GM18517 (cell line): ENCODE results near the gene RAB31.

Source experiments
- ATAC-seq: cut with Tn5 transposase; IDR thresholded peaks from one replicate; pipeline ENCODE4 v1.9.1; 2021; ENCODE audit warnings: mild to moderate bottlenecking, moderate library complexity; ENCODE audit not compliant: unreplicated experiment

RAB31 gene

GRCh38 chr18:9810299-9810698, 102.2 kb downstream of the RAB31 start:
- no peak for ATAC-seq

- no peak for ATAC-seq
Measured at GRCh38 chr18:9810994-9811705, 103.0 kb downstream of the RAB31 start.

GRCh38 chr18:9811978-9812377, 103.9 kb downstream of the RAB31 start:
- ATAC-seq = no peak

- ATAC-seq = no peak
Measured at GRCh38 chr18:9814431-9814830, 106.3 kb downstream of the RAB31 start.

DNA sequence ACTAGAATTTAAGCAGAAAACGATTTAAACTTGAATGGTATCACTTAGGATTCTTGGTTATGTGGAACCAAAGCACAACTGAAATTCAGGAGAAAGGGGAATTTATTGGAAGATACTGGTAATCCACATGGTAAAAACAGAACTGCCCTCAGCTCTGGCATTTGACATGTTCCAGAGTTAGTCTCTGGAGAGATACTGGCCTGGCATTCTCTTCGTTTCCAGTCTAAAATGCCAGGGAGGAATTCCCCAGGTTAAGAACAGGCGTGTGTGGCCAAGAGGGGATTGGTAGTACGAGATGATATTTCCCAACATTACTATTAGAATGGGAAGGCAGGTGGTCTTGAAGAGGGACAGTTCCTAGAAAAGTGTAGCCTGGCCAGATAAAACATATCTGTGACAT, 109.2 kb downstream of the RAB31 start:
- no peak for ATAC-seq

DNA sequence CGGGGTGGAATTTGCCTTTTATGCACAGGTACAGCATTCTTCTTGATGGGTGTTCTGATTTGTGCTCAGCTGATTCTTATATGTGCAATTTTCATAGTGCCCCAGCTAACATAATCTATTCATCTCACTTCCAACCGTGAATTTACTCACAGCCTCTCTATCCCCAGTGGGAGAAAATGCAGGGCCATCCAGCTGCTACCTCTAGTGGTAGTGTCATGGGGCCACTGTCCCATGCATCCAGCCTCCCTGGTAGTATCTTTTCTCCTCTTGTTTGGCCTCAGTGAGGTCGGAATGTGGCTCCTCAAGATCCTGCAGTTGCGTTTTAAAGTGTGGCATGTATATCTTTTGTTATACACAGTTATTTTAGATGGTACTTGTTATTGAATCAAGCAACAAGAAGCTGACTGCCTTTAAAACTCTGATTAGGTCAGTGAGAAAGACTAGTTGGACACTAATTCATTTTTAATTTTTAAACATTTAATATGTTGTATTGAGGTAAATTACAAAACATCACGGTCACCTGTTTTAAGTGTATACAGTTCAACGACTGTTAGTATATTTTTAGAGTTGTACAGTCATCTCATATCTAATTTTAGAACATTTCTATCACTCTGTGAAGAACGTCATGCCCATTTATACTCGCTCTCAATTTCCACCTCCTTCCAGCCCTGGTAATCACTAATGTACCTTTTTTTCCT, 109.8 kb downstream of the RAB31 start:
- ATAC-seq = no peak

GRCh38 chr18:9818423-9818734, 110.3 kb downstream of the RAB31 start:
- ATAC-seq = no peak

DNA sequence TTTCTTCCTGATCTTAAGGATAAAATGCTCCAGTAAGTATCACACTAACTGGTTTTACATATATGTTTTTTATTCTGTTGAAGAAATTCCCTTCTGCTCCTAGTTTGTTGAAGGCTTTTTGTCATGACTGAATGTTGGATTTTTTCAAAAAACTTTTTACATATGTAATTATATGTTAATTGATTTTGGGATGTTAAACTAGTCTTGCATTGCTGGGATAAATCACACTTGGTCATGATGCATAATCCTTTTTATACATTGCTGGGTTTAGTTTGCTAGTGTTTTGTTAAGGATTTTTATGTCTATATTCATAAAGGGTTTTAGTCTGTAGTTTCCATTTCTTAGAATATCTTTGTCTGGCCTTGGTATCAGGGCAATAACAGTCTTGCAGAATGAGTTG, 112.0 kb downstream of the RAB31 start:
- ATAC-seq = no peak

DNA sequence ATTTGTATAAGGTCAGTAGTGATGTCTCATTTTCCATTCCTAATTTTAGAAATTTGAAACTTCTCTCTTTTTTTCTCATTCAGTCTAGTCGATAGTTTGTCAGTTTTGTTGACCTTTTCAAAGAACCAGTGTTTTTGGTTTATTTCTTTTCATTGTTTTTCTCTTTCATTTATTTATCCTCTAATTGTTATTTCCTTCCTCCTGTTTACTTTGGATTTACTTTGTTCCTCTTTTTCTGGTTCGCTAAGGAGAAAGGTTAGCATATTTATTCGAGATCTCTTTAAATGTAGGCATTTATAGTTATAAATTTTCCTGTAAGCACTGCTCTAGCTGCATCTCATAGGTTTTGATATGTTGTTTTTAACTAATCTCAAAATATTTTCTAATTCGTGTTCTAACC, 112.6 kb downstream of the RAB31 start:
- ATAC-seq = no peak

DNA sequence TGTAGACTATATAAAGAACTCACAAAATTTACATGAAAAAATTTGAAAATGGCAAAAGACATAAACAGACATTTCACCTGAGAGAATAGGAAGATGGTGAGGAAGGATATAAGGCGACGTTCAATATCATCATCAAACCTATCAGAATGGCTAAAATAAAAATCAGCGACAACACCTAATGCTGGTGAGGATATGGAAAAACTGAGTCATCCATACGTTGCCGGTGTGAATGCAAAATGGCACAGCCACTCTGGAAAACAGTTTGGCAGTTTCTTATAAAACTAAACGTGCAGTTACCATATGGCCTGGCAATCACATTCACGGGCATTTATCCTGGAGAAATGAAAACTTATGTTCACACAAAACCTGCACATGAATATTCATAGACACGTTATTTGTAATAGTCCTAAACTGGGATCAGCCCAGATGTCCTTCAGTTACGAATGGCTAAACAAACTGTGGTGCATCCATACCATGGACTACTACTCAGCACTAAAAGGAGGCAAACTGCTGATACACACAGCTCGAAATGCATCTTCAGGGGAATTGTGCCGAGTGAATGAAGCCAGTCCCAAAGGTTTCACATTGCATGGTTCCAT, 114.6 kb downstream of the RAB31 start:
- no peak for ATAC-seq

DNA sequence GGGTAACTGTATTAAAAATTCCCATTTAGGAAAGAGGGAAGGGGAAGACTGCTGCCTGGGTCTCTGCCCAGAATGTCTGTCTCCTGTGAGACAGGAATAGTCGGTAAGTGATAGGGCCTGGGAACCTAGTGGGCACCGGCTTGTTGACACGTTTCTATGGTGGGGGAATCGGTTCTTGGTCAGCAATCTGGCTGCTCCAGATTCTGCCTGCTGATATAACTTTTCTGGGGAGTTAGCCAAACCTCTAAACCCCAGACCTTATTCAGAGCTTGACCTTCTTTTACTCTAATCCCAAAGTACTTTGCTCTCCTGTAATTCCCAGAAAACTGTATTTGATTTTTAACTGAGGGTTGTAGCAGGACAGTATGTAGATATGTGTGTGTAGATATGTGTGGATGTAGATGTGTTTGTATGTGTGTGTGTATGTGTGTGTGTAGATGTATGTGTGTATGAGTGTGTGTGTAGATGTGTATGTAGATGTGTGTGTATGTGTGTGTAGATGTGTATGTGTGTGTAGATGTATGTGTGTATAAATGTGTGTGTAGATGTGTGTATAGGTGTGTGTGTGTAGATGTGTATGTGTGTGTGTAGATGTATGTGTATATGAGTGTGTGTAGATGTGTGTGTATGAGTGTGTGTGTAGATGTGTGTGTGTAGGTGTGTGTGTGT, 115.8 kb downstream of the RAB31 start:
- no peak for ATAC-seq

GRCh38 chr18:9824474-9824832, 116.4 kb downstream of the RAB31 start:
- ATAC-seq = no peak

DNA sequence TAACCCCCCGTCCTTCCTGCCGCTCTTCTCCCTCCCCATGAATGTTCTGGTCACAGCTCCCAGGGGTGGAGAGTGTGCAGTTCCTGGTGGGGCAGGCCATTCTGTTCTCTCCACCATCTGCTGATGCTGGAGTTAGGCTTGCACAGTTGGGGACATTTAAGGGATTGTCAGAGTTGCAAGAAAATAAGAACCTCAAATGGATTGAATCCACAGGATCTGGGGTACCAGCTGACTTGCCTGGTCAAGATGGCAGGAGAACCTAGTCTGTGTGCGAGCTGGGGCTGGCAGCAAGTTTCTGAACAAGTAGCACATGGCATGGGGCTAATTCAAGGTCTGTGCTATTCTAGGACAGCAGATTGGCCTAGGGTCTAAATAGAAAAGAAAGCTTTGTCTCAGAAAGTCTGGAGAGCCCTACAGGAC, 116.9 kb downstream of the RAB31 start:
- ATAC-seq = no peak

DNA sequence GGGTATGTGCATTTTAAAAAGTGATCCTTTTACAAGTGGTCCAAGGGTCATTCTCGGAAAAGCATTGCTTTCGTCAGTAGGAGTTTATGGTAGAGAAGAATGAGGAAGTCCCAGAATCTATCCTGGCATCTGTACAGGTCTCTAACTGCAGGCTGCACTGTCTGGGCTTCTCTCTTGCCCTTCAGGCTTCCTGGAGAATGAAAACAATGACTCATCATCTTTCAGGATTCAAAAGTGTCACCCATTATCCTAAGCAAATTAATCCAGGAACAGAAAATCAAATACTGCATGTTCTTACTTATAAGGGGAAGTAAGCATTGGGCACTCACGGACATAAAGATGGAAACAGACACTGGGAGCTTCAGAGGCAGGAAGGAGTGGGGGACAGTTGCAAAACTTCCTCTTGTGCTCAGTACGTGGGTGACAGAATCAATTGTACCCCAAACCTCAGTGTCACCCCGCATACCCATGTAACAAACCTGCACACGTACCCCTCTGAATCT, 117.5 kb downstream of the RAB31 start:
- no peak for ATAC-seq

DNA sequence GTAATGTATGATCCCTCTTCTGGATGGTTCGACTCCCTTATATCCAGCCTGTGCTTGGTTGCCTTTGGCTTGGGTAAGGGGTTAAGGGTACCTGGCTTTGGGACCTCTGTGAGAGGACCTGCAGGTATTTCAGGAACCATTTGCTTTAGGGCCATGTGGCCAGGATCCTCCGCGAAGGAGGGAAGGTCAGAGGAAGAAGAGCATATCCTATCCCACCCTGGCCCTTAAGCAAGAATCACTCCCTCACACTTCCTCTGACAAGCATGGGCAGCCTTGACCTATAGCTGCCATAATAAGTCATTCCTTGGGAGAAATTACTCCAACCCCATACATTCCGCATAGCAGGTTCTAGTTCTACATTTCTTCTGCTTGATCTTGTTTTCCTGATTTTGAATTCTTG, 118.6 kb downstream of the RAB31 start:
- ATAC-seq = no peak

GRCh38 chr18:9827211-9827792, 119.2 kb downstream of the RAB31 start:
- ATAC-seq = no peak

DNA sequence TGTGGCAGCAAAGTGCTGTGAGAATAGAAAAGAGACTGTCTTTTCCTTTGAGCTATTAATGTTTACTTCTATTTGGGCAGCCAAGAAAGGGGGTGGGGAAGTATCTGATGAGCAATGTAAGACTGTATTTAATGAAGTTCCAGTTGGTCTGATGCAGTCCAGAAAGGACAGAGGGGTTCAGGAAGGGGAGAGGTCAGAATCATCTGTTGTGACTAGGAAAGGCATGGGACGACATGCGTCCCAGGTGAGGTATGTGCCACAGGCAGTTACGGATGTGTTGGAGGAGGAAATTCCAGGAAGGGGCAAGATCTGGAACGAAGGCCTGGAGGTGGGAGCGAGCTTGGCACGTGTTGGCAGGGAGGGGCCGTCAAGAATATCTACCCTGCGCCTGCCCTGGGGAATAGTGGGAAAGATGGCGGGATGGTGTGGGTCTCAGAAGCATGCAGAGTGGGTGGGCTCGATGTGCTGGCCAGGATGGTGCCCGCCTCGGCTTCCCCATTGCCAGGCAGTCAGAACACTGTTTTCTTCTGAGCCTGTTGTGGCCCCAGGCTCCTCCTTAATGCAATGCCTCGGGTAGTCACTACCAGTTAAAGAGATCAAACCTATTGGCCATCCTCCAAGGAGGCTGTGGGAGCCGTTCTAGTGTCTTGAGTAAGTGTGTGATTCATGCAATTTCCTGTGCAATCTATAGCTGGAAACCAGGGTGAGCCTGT, 119.8 kb downstream of the RAB31 start:
- no peak for ATAC-seq

DNA sequence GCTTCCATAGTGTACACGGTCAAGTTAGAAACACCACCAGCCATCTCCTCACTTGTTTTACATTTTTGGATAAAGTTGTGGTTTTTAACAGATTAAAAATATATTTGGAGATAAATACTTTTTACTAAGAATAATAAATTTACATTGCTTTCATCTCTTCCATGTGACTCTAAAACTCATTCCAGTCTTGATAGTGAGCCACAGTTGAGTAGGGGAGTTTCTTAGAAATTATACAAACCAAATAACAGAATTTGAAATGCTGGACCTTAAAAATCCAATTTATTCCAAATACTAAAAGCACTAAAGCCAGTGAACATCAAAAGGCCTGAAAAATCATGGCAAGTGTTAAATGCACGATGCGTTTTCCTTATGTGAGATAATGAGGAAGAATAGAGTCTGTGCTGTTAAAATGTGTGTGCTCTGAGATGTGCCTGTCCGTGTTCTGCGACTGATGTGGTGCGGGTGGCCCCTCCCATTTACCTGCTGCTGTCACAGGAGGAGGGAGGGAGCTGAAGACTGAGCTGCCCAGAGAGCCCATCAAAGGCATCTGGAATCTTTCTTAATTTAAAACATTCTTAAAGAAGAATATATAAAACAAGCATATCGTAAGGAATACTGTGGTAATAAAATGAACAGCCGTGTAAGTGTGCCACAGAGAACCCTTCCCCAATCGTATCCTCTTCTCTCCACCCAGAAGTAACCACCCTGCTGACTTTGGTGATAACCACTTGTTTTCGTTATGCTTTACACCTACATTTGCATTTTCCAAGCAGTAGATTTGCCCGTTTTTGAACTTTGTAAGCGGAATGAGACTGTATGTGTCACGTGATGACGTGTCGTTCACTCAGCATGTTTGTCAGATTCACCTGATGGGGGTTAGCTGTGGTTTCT, 120.7 kb downstream of the RAB31 start:
- no peak for ATAC-seq

- no peak for ATAC-seq
Measured at GRCh38 chr18:9829397-9829712, 121.3 kb downstream of the RAB31 start.
